OCI-LY1 (cell line): ENCODE results near the gene NR4A1.

Experiments used
- CTCF ChIP-seq: fragments of 200-600 bp; sonication (generic), shearing (Covaris generic); IDR thresholded peaks from 2 replicates; pipeline ENCODE4 v1.5.1; 2017; ENCODE audit warnings: mild to moderate bottlenecking, antibody characterized with exemption, low read length, moderate library complexity, mixed read lengths
- EZH2 ChIP-seq: fragments of 200-600 bp; sonication (generic), shearing (Covaris generic); IDR thresholded peaks from 2 replicates; pipeline ENCODE4 v1.8.0; 2017; ENCODE audit warnings: borderline replicate concordance, mixed run types, mild to moderate bottlenecking, antibody characterized with exemption, low read length, moderate library complexity, mixed read lengths

- no peak for TF ChIP-seq EZH2
- no peak for TF ChIP-seq CTCF
Observed at GRCh38 chr12:52058631-52059361, 7.6 kb downstream of the NR4A1 start.
